Islet precursor cell (in vitro differentiated cells): ENCODE results near the gene BOD1.

Experiments used
- DNase-seq: peaks from one replicate; pipeline ENCODE4 v3.0.0-alpha.2; 2018

Gene BOD1

GRCh38 chr5:173573126-173573960 is 43.1 kb downstream of the BOD1 start:
- peak; percentile 87 for DNase-seq

GRCh38 chr5:173572431-173573125 is 43.9 kb downstream of the BOD1 start:
- DNase-seq = no peak

GRCh38 chr5:173570321-173571090 is 45.9 kb downstream of the BOD1 start:
- peak; percentile 45 for DNase-seq

- no peak for DNase-seq
Observed at GRCh38 chr5:173568703-173569102, 47.7 kb downstream of the BOD1 start.

GRCh38 chr5:173568128-173568527 is 48.3 kb downstream of the BOD1 start:
- DNase-seq = no peak

GRCh38 chr5:173567548-173567947 is 48.9 kb downstream of the BOD1 start:
- DNase-seq = no peak

- DNase-seq = no peak
Observed at GRCh38 chr5:173565491-173566072, 50.9 kb downstream of the BOD1 start.

- peak; percentile 37 for DNase-seq
Observed at GRCh38 chr5:173564106-173564505, 52.3 kb downstream of the BOD1 start.

GRCh38 chr5:173563246-173563645 is 53.2 kb downstream of the BOD1 start:
- DNase-seq = no peak

GRCh38 chr5:173562451-173562850 is 54.0 kb downstream of the BOD1 start:
- DNase-seq = no peak
